HuH-7.5 (cell line): ENCODE measurements around the gene GRHL1.

Experiments used
- DNase-seq: peaks from one replicate; pipeline ENCODE4 v3.0.0; 2011; ENCODE audit warnings: low spot score

The GRHL1 gene

GRCh38 chr2:10042301-10043161 lies 91.0 kb downstream of the GRHL1 start:
- peak; percentile 55 for DNase-seq

- peak; percentile 93 for DNase-seq
Measured at GRCh38 chr2:10043256-10043905, 91.9 kb downstream of the GRHL1 start, which contains the start of gene KLF11. Gene KLF11 (plus strand): TSS chr2:10043550. CDS start chr2:10043717, 167 bp downstream.

GRCh38 chr2:10043906-10044601 lies 92.6 kb downstream of the GRHL1 start:
- DNase-seq, result peak; percentile 90

- DNase-seq, result no peak
Measured at GRCh38 chr2:10045561-10046355, 94.3 kb downstream of the GRHL1 start.

GRCh38 chr2:10046931-10047330 lies 95.4 kb downstream of the GRHL1 start:
- DNase-seq, result no peak

GRCh38 chr2:10047616-10048500 lies 96.4 kb downstream of the GRHL1 start:
- DNase-seq, result no peak

GRCh38 chr2:10048501-10049171 lies 97.1 kb downstream of the GRHL1 start:
- peak; percentile 56 for DNase-seq
